ENCODE data around the gene FBXW8.

Gene FBXW8

GRCh38 chr12:117072106-117072505 lies 161.4 kb downstream of the FBXW8 start:
- H3K27ac ChIP-seq: no peak overlapping the region
- TF ChIP-seq CTCF (conservative IDR thresholded peaks at IDR 0.05): no peak

- H3K27ac ChIP-seq: no peak overlapping the region
- no peak for TF ChIP-seq CTCF (conservative IDR thresholded peaks at IDR 0.05)
Measured at GRCh38 chr12:117072736-117073490, 162.2 kb downstream of the FBXW8 start.

GRCh38 chr12:117073611-117074010 lies 162.9 kb downstream of the FBXW8 start:
- H3K27ac ChIP-seq: no peak overlapping the region

GRCh38 chr12:117076410-117077372 lies 165.9 kb downstream of the FBXW8 start:
- no peak for TF ChIP-seq CTCF (conservative IDR thresholded peaks at IDR 0.05)
- peak overlapping the region; percentile 62 for H3K27ac ChIP-seq

More at GRCh38 chr12:117073611-117074010, 162.9 kb downstream of the FBXW8 start:
- TF ChIP-seq CTCF (conservative IDR thresholded peaks at IDR 0.05): no peak

- no peak for TF ChIP-seq CTCF (conservative IDR thresholded peaks at IDR 0.05)
- H3K27ac ChIP-seq: no peak overlapping the region
Measured at GRCh38 chr12:117079487-117079886, 168.7 kb downstream of the FBXW8 start.

- no peak overlapping the region for H3K27ac ChIP-seq
- TF ChIP-seq CTCF (conservative IDR thresholded peaks at IDR 0.05): no peak
Measured at GRCh38 chr12:117080661-117081144, 170.0 kb downstream of the FBXW8 start.

Measured in VCaP (cell line).